22Rv1 (cell line): ENCODE results near the gene PROZ.

ENCODE experiments used
- H3K27ac ChIP-seq: fragments of 450-650 bp; 2 replicates; pipeline ENCODE4 v1.5.1; 2017
- ZFX ChIP-seq: fragments of 450-650 bp; IDR thresholded peaks from 2 replicates; pipeline ENCODE4 v1.6.1; 2017; ENCODE audit warnings: antibody characterized with exemption, borderline replicate concordance
- TF ChIP-seq, protein P1 (sequence below): fragments of 450-650 bp; IDR thresholded peaks from 2 replicates; pipeline ENCODE4 v1.5.1; 2017; ENCODE audit warnings: mild to moderate bottlenecking

PROZ gene

DNA sequence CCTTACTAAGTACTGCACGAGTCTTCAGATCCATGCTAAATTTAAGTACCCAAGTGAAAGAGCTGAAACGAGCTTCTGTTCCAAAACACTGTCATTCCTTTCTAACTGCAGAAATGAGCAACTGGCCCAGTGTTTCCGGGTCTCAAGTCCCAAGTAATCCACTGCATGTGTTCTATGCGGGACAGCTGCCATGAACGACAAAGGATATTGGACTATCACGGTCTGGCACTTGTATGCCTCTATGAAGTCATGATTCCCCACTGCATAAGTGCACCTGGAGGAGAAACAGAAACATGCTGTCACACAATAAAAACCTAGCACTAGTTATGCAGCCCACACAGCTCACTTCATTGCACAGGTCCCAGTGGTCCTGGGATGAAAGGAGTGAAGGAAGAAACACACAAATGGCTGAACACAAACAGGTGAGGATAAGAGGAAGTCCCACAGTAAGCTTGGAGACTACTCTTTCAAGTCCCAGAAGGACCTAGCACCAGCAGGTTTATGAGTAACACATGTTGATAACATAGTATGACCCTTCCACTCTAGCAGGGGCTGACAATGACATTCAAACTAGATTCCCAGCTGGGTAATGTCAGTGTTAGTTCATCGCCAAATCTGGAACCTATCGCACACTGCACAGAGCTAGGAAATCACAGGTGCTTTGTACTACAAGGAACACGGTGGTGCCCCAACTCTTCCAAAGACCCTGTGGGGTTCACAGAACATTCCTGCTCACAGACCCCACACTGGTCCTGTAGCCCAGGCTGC is 38.7 kb downstream of the PROZ start:
- H3K27ac ChIP-seq = no peak overlapping the region
- no peak for TF ChIP-seq ZFX
- TF ChIP-seq, protein P1, sequence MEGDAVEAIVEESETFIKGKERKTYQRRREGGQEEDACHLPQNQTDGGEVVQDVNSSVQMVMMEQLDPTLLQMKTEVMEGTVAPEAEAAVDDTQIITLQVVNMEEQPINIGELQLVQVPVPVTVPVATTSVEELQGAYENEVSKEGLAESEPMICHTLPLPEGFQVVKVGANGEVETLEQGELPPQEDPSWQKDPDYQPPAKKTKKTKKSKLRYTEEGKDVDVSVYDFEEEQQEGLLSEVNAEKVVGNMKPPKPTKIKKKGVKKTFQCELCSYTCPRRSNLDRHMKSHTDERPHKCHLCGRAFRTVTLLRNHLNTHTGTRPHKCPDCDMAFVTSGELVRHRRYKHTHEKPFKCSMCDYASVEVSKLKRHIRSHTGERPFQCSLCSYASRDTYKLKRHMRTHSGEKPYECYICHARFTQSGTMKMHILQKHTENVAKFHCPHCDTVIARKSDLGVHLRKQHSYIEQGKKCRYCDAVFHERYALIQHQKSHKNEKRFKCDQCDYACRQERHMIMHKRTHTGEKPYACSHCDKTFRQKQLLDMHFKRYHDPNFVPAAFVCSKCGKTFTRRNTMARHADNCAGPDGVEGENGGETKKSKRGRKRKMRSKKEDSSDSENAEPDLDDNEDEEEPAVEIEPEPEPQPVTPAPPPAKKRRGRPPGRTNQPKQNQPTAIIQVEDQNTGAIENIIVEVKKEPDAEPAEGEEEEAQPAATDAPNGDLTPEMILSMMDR = no peak

- TF ChIP-seq ZFX = no peak
- TF ChIP-seq, protein P1 = no peak
- no peak overlapping the region for H3K27ac ChIP-seq
Measured at GRCh38 chr13:113201815-113202214, 43.4 kb downstream of the PROZ start.

DNA sequence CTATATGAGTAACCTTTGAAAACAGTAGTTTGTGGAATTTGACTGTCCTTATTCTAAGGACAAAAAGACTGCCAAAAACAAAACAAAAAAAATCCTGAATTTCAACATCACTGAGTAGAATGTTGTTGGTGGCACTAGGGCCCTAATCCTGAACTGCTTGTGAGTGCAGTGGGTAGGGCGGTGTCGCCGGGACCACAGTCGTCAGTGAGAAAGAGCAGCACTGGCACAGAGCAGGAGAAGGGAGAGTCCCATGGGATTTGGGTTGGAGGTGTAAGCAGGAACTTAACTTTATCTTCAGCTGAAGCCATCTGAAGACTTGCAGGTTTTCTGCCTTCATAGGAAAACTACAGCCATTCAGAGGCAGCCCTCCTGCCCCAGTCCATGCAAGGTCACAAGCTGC is 44.5 kb downstream of the PROZ start:
- TF ChIP-seq, protein P1 = no peak
- no peak for TF ChIP-seq ZFX
- no peak overlapping the region for H3K27ac ChIP-seq

DNA sequence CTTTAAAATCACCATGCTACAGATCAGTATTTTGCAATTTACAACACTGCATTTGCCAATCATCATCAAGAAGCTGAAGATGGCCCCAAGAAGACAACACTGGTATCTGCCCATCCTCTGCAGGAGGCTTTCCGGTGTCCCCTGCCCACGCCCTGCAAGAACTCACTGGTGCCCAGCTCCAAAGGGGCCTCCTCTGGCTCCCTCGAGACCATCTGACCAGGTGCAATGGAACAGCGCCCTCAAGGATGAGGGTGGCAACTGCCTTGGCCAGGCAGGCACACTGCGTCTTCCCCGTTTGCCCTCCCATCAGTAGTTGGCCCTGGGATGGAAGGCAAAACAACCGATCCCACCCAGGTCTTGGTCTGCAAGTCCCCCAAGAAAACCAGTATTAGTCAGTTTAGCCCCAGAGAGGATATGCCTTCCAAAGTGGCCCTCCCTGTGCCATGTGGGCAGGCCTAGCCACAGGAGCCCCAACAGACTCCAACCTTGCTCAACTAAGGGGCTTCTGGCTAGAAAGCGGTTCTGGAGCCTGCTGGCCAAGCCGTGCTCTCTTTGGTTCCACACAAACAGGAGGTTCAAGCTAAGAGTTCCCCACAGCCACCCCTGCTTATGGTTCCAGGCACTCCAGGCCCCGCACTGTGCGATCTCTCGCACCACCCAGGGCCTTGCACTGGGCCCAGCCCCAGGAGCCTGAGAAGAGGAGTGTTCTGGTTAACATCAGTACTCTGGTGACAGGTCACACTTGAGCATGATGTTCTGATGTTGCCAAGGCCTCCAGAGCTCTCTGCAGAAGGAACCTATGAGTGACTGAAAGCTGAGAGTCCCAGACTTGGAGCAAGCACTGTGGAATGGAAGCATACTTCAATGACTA is 45.3 kb downstream of the PROZ start:
- no peak overlapping the region for H3K27ac ChIP-seq
- TF ChIP-seq, protein P1 = no peak
- TF ChIP-seq ZFX = no peak

DNA sequence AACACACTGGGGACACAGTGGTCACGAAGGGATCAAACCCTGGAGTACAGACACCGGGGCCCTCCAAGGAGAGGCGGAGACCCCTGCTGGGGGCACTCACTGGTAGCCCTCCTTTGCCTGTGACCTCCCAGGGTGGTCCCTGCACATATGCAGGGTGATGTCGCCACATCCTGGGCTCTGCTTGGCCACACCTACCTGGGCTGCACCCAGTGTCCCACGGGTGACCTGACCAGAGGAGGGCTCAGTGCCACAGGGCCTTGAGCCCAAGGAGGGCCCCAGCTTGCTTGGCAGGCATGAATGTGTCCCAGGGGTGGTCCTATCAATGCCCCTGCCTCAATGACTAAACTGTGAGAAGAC is 45.9 kb downstream of the PROZ start:
- no peak overlapping the region for H3K27ac ChIP-seq
- TF ChIP-seq, protein P1 = no peak
- TF ChIP-seq ZFX = no peak

- H3K27ac ChIP-seq = no peak overlapping the region
- TF ChIP-seq, protein P1 = no peak
- TF ChIP-seq ZFX = no peak
Measured at GRCh38 chr13:113205428-113205931, 47.0 kb downstream of the PROZ start.

- peak overlapping the region; percentile 96 for H3K27ac ChIP-seq
- TF ChIP-seq, protein P1 = no peak
Measured at GRCh38 chr13:113207460-113207859, 49.0 kb downstream of the PROZ start.
